Heart right ventricle (tissue), 16 donors: ENCODE data around the gene KANSL1. TPM values are rescaled to one million over a fixed set of nuclear protein-coding genes. Genes with fewer than 3 reads are reported as not detected.

Source experiments
- ATAC-seq, 8 donors: fragments of 200-7000 bp; cut with Tn5 transposase; one replicate each; pipeline ENCODE4 v1.9.1; 2020; ENCODE audit warnings: mild to moderate bottlenecking in 8 of 8, moderate library complexity in 8 of 8, moderate number of reproducible peaks in 1 of 8
- DNase-seq, 2 donors: peaks; one replicate each; pipeline ENCODE4 v3.0.0-alpha.2; 2020
- H3K27ac ChIP-seq, 10 donors: fragments of 200-600 bp; sonication (generic) in 2 of 10; one replicate each; pipeline versions ENCODE4 v1.5.0 to v1.8.0; 2020 to 2022; ENCODE audit warnings: mild to moderate bottlenecking in 3 of 10
- H3K27me3 ChIP-seq, 7 donors: fragments of 200-600 bp; one replicate each; pipeline ENCODE4 v1.8.0; 2021 to 2022; ENCODE audit warnings: mild to moderate bottlenecking in 2 of 7
- H3K36me3 ChIP-seq, 9 donors: fragments of 200-600 bp; sonication (generic) in 1 of 9; one replicate each; pipeline versions ENCODE4 v1.5.0 to v1.8.0; 2020 to 2022; ENCODE audit warnings: mild to moderate bottlenecking in 2 of 9
- H3K4me1 ChIP-seq, 9 donors: fragments of 200-600 bp; sonication (generic) in 1 of 9; one replicate each; pipeline versions ENCODE4 v1.5.0 to v1.8.0; 2020 to 2022; ENCODE audit warnings: mild to moderate bottlenecking in 4 of 9
- H3K4me3 ChIP-seq, 10 donors: fragments of 200-600 bp; sonication (generic) in 2 of 10; one replicate each; pipeline versions ENCODE4 v1.5.0 to v1.8.0; 2020 to 2022; ENCODE audit warnings: mild to moderate bottlenecking in 7 of 10, moderate library complexity in 2 of 10
- H3K9me3 ChIP-seq, 11 donors: fragments of 200-600 bp in 10 of 11; sonication (generic) in 2 of 11; one replicate each; pipeline versions ENCODE4 v1.5.0 to v1.8.0; 2013 to 2022; ENCODE audit warnings: mild to moderate bottlenecking in 2 of 11, control low read depth in 1 of 11, moderate library complexity in 1 of 11
- CTCF ChIP-seq, 9 donors: fragments of 200-600 bp; sonication (generic) in 2 of 9; IDR thresholded peaks; one replicate each; pipeline versions ENCODE4 v1.5.0 to v1.8.0; 2021 to 2022; ENCODE audit warnings: antibody characterized with exemption in 9 of 9, mild to moderate bottlenecking in 5 of 9, moderate library complexity in 1 of 9
- WGBS, 2 donors: extraction: QIAGEN DNeasy Blood & Tissue Kit; methylation state at CpG; one replicate each; pipeline ENCODE4 v1.1.7; 2013; ENCODE audit warnings: inconsistent platforms in 1 of 2; 5-methylcytosine and 5-hydroxymethylcytosine counted together
- intact Hi-C, 10 donors: fragments of 100-400 bp; cut with DNase I; formaldehyde crosslinking; loops; one replicate each; pipeline versions ENCODE4 v1.11.1 to v1.14.2; 2022
- polyA plus RNA-seq, 2 donors: library from polyadenylated mRNA; stranded (reverse); fragments of 200-250 nt; gene quantifications; one replicate each; pipeline ENCODE4 v1.2.3, GENCODE V29; 2013
- total RNA-seq, 10 donors: library from RNA; stranded (reverse); fragmentation: NEBNext Ultra II Directional in 3 of 10; extraction: Animal tissue kit (Norgen Biotek cat#: 25700) in 3 of 10; gene quantifications; one replicate each; pipeline versions ENCODE4 v1.2.1 to v1.2.4, GENCODE V29; 2021 to 2023
- donor health status: Arrhythmogenic right ventricular cardiomyopathy.
- donor health status: ischemic (EF 13 %, LVEDD 7.1; RV severe dilation, severe dysfunction).
- donor health status: healthy with polysubstance abuse.
- donor health status: DM: no; HTN: yes; CAD: no.
- donor health status: DM: no; HTN: no; CAD: no.
- donor health status: ischemic (EF 25% LVEDD 6.9; RV normal size, moderate dysfunction).
- donor health status: ischemic (EF 25% LVEDD 5.7; RV mildly dilated, moderate dysfunction).
- donor health status: healthy.
- donor health status: DM: yes; HTN: yes; CAD: no.
- donor health status: Ischemic cardiomyopathy.
- donor health status: ischemic (EF 35%, LVEDD 5.7; RV mildly dilated, moderate dysfunction).
- donor health status: nonischemic (EF 11% LVEDD 7.7; RV severe dilation, severe dysfunction).
- donor health status: DM: yes; HTN: yes; CAD: no.
- donor health status: PGD.
- donor health status: ischemic (EF 29% LVEDD 5.4; RV normal size, mild dysfunction).
- donor health status: nonischemic (EF 23%, LVEDD 6.1; RV moderate dilation, normal function).

The KANSL1 gene
- total and polyA plus RNA-seq, 12 donors, result 8.2 to 52.5 (median 41.1) TPM

DNA sequence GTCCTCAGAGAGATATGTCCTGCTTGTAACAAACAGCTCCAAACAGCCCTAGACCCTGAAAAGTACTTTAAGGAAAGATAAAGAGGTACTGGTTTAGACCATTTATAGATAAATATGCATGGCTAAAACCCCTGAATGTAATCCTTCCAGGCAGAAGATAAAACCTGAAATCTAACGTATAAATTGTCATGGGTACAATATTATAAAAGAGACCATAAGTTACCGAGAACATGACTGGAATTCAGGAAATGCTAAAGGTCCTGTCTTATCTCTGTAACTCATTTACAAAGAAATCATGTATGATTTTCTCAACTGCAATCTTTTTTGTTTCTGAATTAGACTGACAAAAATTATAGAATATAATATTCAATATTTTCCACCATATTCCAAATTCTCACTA, 9.2 kb upstream of the KANSL1 start:
- Histone ChIP-seq H3K9me3 (peaks cover 0 to 13% (median 0%) of the 10 kb centered on the region in 11 donors), H3K36me3 (peaks cover 0 to 6% (median 0%) of the 10 kb centered on the region in 9 donors), H3K4me1 (peaks cover 0 to 13% (median 4%) of the 10 kb centered on the region in 9 donors), H3K27ac (no peak overlapping the region), H3K27me3 (no peaks in the 10 kb centered on the region), H3K4me3 (no peak overlapping the region)
- DNase-seq (no peak), ATAC-seq (no peak)
- no peak for TF ChIP-seq CTCF (IDR thresholded peaks at IDR 0.05)
- WGBS, 2 donors, result 60 to 63% methylated on average over 2 of the region's 2 CpGs
- intact Hi-C loops, result no loop called here

GRCh38 chr17:46201491-46201890, 8.3 kb upstream of the KANSL1 start:
- H3K9me3 ChIP-seq, result peaks cover 0 to 13% (median 0%) of the 10 kb centered on the region in 11 donors
- no peak overlapping the region for H3K4me3 ChIP-seq
- ATAC-seq, result no peak
- H3K36me3 ChIP-seq, result peaks cover 0 to 7% (median 0%) of the 10 kb centered on the region in 9 donors
- H3K4me1 ChIP-seq, result peaks cover 0 to 17% (median 4%) of the 10 kb centered on the region in 9 donors
- intact Hi-C loops, result no loop called here
- WGBS, 2 donors, result 97 to 99% methylated on average over 3 of the region's 3 CpGs
- no peak for DNase-seq
- no peak overlapping the region for H3K27ac ChIP-seq
- no peak for TF ChIP-seq CTCF (IDR thresholded peaks at IDR 0.05)
- no peaks in the 10 kb centered on the region for H3K27me3 ChIP-seq

DNA sequence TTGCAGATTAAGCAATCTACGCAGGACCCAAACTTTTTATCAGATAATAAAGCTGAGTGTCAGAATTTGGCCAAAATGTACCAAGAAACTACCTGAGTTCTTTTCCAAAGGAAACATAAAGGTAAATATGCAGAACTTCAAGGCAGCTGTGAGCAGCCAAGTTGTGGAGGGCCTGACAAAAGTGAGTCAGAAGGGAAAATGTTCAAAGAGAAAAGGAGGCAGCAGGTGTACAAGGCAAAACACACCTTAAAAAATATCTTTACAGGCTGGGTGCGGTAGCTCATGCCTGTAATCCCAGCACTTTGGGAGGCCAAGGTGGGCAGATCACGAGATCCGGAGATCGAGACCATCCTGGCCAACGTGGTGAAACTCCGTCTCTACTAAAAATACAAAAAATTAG, 7.0 kb upstream of the KANSL1 start:
- no peaks in the 10 kb centered on the region for H3K27me3 ChIP-seq
- WGBS, 2 donors, result 96 to 97% methylated on average over 7 of the region's 7 CpGs
- no peak for TF ChIP-seq CTCF (IDR thresholded peaks at IDR 0.05)
- H3K4me1 ChIP-seq, result peaks cover 0 to 25% (median 10%) of the 10 kb centered on the region in 9 donors
- intact Hi-C loops, result no loop called here
- H3K27ac ChIP-seq, result no peak overlapping the region
- no peak for ATAC-seq
- no peak for DNase-seq
- peaks cover 0 to under 1% (median 0%) of the 10 kb centered on the region in 11 donors for H3K9me3 ChIP-seq
- no peak overlapping the region for H3K4me3 ChIP-seq
- H3K36me3 ChIP-seq, result peaks cover 0 to 7% (median 0%) of the 10 kb centered on the region in 9 donors

- no peak overlapping the region for H3K27ac ChIP-seq
- DNase-seq, result no peak
- H3K27me3 ChIP-seq, result no peaks in the 10 kb centered on the region
- no peak for ATAC-seq
- H3K4me3 ChIP-seq, result no peak overlapping the region
- peaks cover 4 to 33% (median 18%) of the 10 kb centered on the region in 9 donors for H3K4me1 ChIP-seq
- intact Hi-C loops, result loop anchor here in 1 of 10 donors (5.0 kb wide), 1 partner anchor 162 kb away; no protein-coding TSS in a partner anchor
- H3K9me3 ChIP-seq, result no peaks in the 10 kb centered on the region
- peaks cover 0 to 7% (median 0%) of the 10 kb centered on the region in 9 donors for H3K36me3 ChIP-seq
- no peak for TF ChIP-seq CTCF (IDR thresholded peaks at IDR 0.05)
Observed at GRCh38 chr17:46199379-46199778, 6.2 kb upstream of the KANSL1 start.
